HepG2 (cell line): ENCODE measurements around the gene RANBP17. TPM values are rescaled to one million over a fixed set of nuclear protein-coding genes. Genes with fewer than 3 reads are reported as not detected.

ENCODE experiments used
- ATAC-seq: fragments of 200-7000 bp; cut with Tn5 transposase; 3 replicates; pipeline ENCODE4 v1.9.1; 2020; ENCODE audit warnings: mild to moderate bottlenecking, moderate library complexity
- BruUV-seq: library from RNA; stranded (reverse); fragments of 400-500 nt; replicated peaks from 2 replicates; lab custom pipeline; 2021; lab: Mats Ljungman, UMichigan
- CTCF ChIA-PET: fragments of 300-600 bp; formaldehyde crosslinking; extraction: SDS; loops from one replicate; lab custom pipeline; 2021; ENCODE audit warnings: low total read pairs, inconsistent platforms, low intra/inter-chr PET ratio; lab: Yijun Ruan, JAX
- POLR2A ChIA-PET: fragments of 350-600 bp; sonication (Branson Sonifier 250); formaldehyde crosslinking; loops from one replicate; lab custom pipeline; 2020; ENCODE audit warnings: antibody characterized with exemption, inconsistent platforms; lab: Yijun Ruan, JAX
- DNase-seq: peaks from one replicate; pipeline ENCODE4 v3.0.0-alpha.2; 2015; ENCODE audit warnings: low spot score
- FAIRE-seq: peaks from 3 replicates; lab custom pipeline; 2011; peaks lifted over from hg19 to GRCh38; lab: Jason Lieb, UNC
- H2AFZ ChIP-seq: one replicate; pipeline ENCODE4 v1.6.1; 2011; ENCODE audit warnings: low read length, inconsistent platforms
- H3K27ac ChIP-seq: fragments of 300-600 bp; 3 replicates; pipeline ENCODE4 v1.8.0; 2011; ENCODE audit warnings: mixed run types, mild to moderate bottlenecking, mixed read lengths, low read length, inconsistent platforms; ENCODE audit not compliant: insufficient read depth; ENCODE audit errors: extremely low read length
- H3K27me3 ChIP-seq, 2 experiments: fragments of 200-600 bp in 1 of 2; 2 replicates in 1 of 2; 3 replicates in 1 of 2; pipeline versions ENCODE4 v1.6.0 to v1.8.0; 2011; ENCODE audit warnings: low read length in 2 of 2, mild to moderate bottlenecking in 2 of 2, moderate library complexity in 2 of 2, inconsistent platforms in 1 of 2; ENCODE audit not compliant: insufficient read depth in 2 of 2, control insufficient read depth in 1 of 2
- H3K36me3 ChIP-seq, 2 experiments: fragments of 200-600 bp in 1 of 2; replicated peaks in 1 of 2; 2 replicates in 1 of 2; 3 replicates in 1 of 2; pipeline versions ENCODE4 v1.5.1 to v1.8.0; 2011; ENCODE audit warnings: low read length in 2 of 2, inconsistent platforms in 1 of 2; ENCODE audit not compliant: insufficient read depth in 2 of 2, control insufficient read depth in 1 of 2
- H3K4me1 ChIP-seq: 2 replicates; pipeline ENCODE4 v1.5.1; 2012; ENCODE audit warnings: low read length, inconsistent platforms; ENCODE audit not compliant: insufficient read depth
- H3K4me2 ChIP-seq: 2 replicates; pipeline ENCODE4 v1.6.0; 2011; ENCODE audit warnings: low read depth, low read length, inconsistent platforms
- H3K4me3 ChIP-seq, 3 experiments: fragments of 200-600 bp in 1 of 3; sonication (generic), shearing (Covaris generic) in 1 of 3; replicated peaks in 1 of 3; 2 replicates each; pipeline ENCODE4 v1.5.1; 2011 to 2016; ENCODE audit warnings: low read length in 3 of 3, inconsistent platforms in 2 of 3, low read depth in 2 of 3, mild to moderate bottlenecking in 2 of 3, control low read depth in 1 of 3, mixed read lengths in 1 of 3; ENCODE audit not compliant: insufficient read depth in 1 of 3
- H3K79me2 ChIP-seq: one replicate; pipeline ENCODE4 v1.6.1; 2011; ENCODE audit warnings: low read length, inconsistent platforms; ENCODE audit not compliant: insufficient read depth
- H3K9ac ChIP-seq: 2 replicates; pipeline ENCODE4 v1.6.0; 2011; ENCODE audit warnings: mild to moderate bottlenecking, low read depth, low read length, inconsistent platforms; ENCODE audit not compliant: insufficient read depth
- H3K9me3 ChIP-seq: 2 replicates; pipeline ENCODE4 v1.5.1; 2012; ENCODE audit warnings: mild to moderate bottlenecking, low read length
- H4K20me1 ChIP-seq: 2 replicates; pipeline ENCODE4 v1.6.0; 2011; ENCODE audit warnings: inconsistent platforms, mild to moderate bottlenecking, low read length, moderate library complexity; ENCODE audit not compliant: insufficient read depth
- CAMTA2 ChIP-seq: sonication (generic); formaldehyde crosslinking; IDR thresholded peaks from 2 replicates; pipeline ENCODE4 v1.4.0; 2020; ENCODE audit warnings: mild to moderate bottlenecking, missing genetic modification reagents, borderline replicate concordance
- IKZF4 ChIP-seq: sonication (generic); formaldehyde crosslinking; IDR thresholded peaks from 2 replicates; pipeline ENCODE4 v1.5.1; 2020; ENCODE audit warnings: borderline replicate concordance, mild to moderate bottlenecking, low read depth, missing genetic modification reagents; ENCODE audit errors: not compliant biosample characterization
- PHF8 ChIP-seq: sonication (generic); formaldehyde crosslinking; IDR thresholded peaks from 2 replicates; pipeline ENCODE4 v1.5.0; 2020; ENCODE audit warnings: missing genetic modification reagents
- RNF2 ChIP-seq: fragments of 450-650 bp; conservative IDR thresholded peaks from 2 replicates; pipeline ENCODE4 v1.6.1; 2016; ENCODE audit warnings: low read depth
- ZNF260 ChIP-seq: sonication (generic); formaldehyde crosslinking; IDR thresholded peaks from 2 replicates; pipeline ENCODE4 v1.4.0; 2020; ENCODE audit warnings: missing genetic modification reagents, low read depth, mild to moderate bottlenecking, borderline replicate concordance
- ZNF326 ChIP-seq: sonication (generic); formaldehyde crosslinking; IDR thresholded peaks from 2 replicates; pipeline ENCODE4 v1.4.0; 2020; ENCODE audit warnings: missing genetic modification reagents, borderline replicate concordance
- ZNF33A ChIP-seq: sonication (generic); formaldehyde crosslinking; IDR thresholded peaks from 2 replicates; pipeline ENCODE4 v1.5.1; 2020; ENCODE audit warnings: missing genetic modification reagents, mild to moderate bottlenecking, moderate library complexity, borderline replicate concordance
- ZNF782 ChIP-seq: sonication (generic); formaldehyde crosslinking; IDR thresholded peaks from 2 replicates; pipeline ENCODE4 v1.4.0; 2020; ENCODE audit warnings: missing genetic modification reagents, mild to moderate bottlenecking, borderline replicate concordance
- ZSCAN12 ChIP-seq: sonication (generic); formaldehyde crosslinking; IDR thresholded peaks from 2 replicates; pipeline ENCODE4 v1.9.0; 2021; ENCODE audit warnings: mild to moderate bottlenecking, missing genetic modification reagents
- ZZZ3 ChIP-seq: sonication (generic); formaldehyde crosslinking; IDR thresholded peaks from 2 replicates; pipeline ENCODE4 v1.4.0; 2020; ENCODE audit warnings: missing genetic modification reagents, mild to moderate bottlenecking, borderline replicate concordance
- WGBS: methylation state at CpG from one replicate; pipeline ENCODE4 v1.1.6; 2017; ENCODE audit warnings: low lambda C conversion rate; 5-methylcytosine and 5-hydroxymethylcytosine counted together
- in situ Hi-C: cut with HindIII; loops from 2 replicates; pipeline ENCODE4 v1.10.0; 2017; ENCODE audit warnings: low pct_unique_long_range_greater_than_20kb; ENCODE audit not compliant: extremely low pct_ligation_motif_present
- intact Hi-C: fragments of 100-400 bp; cut with micrococcal nuclease; formaldehyde crosslinking; loops from one replicate; pipeline ENCODE4 v1.10.0; 2022; ENCODE audit not compliant: unreplicated experiment
- polyA plus RNA-seq, 8 experiments: library from polyadenylated mRNA; depleted of rRNA in 3 of 8; stranded (reverse) in 7 of 8; unstranded in 1 of 8; fragments of >200 nt; fragmentation: Illumina TruSeq in 4 of 8; extraction: Trizol in 4 of 8; gene quantifications; 2 replicates each; pipeline versions ENCODE4 v1.2.1 to v1.2.3, GENCODE V29; 2011 to 2016; ENCODE audit warnings: low read depth in 4 of 8, missing spikeins in 1 of 8, mixed read lengths in 1 of 8; ENCODE audit not compliant: insufficient read depth in 1 of 8
- total RNA-seq, 5 experiments: library from RNA; depleted of rRNA; stranded (reverse); fragments of >200 nt; fragmentation: Illumina TruSeq; extraction: Trizol; gene quantifications; 2 replicates each; pipeline ENCODE4 v1.2.3, GENCODE V29; 2016; ENCODE audit warnings: low read depth in 1 of 5
- TF ChIP-seq, protein P1 (sequence below): sonication (generic); formaldehyde crosslinking; IDR thresholded peaks from 2 replicates; pipeline ENCODE4 v1.9.0; 2021; ENCODE audit warnings: missing genetic modification reagents, borderline replicate concordance
- TF ChIP-seq, protein P2 (sequence below): sonication (generic); formaldehyde crosslinking; IDR thresholded peaks from 2 replicates; pipeline ENCODE4 v1.5.0; 2020; ENCODE audit warnings: missing genetic modification reagents, mild to moderate bottlenecking, borderline replicate concordance
- TF ChIP-seq, protein P3 (sequence below): sonication (generic); formaldehyde crosslinking; IDR thresholded peaks from 2 replicates; pipeline ENCODE4 v1.8.0; 2023; ENCODE audit warnings: mild to moderate bottlenecking, missing genetic modification reagents
- TF ChIP-seq, protein P4 (sequence below): sonication (generic); formaldehyde crosslinking; IDR thresholded peaks from 2 replicates; pipeline ENCODE4 v1.4.0; 2020; ENCODE audit warnings: mild to moderate bottlenecking, missing genetic modification reagents
- TF ChIP-seq, protein P5 (sequence below): sonication (generic); formaldehyde crosslinking; IDR thresholded peaks from 2 replicates; pipeline ENCODE4 v1.8.1; 2023; ENCODE audit warnings: mild to moderate bottlenecking, missing genetic modification reagents, borderline replicate concordance
- TF ChIP-seq, protein P6 (sequence below): IDR thresholded peaks from 2 replicates; pipeline ENCODE4 v1.6.1; 2016; ENCODE audit warnings: missing compliant biosample characterization, missing genetic modification reagents, borderline replicate concordance
- TF ChIP-seq, protein P7 (sequence below): sonication (generic); formaldehyde crosslinking; IDR thresholded peaks from 2 replicates; pipeline ENCODE4 v1.4.0; 2020; ENCODE audit warnings: mild to moderate bottlenecking, low read depth, missing genetic modification reagents
- TF ChIP-seq, protein P8 (sequence below): IDR thresholded peaks from 2 replicates; pipeline ENCODE4 v1.6.1; 2016; ENCODE audit warnings: missing compliant biosample characterization, missing genetic modification reagents, borderline replicate concordance

The RANBP17 gene
- total and polyA plus RNA-seq, 2 of the 13 experiments (the other 11 are each of a cell fraction or from before 2014, with no cell fraction given): not detected

DNA sequence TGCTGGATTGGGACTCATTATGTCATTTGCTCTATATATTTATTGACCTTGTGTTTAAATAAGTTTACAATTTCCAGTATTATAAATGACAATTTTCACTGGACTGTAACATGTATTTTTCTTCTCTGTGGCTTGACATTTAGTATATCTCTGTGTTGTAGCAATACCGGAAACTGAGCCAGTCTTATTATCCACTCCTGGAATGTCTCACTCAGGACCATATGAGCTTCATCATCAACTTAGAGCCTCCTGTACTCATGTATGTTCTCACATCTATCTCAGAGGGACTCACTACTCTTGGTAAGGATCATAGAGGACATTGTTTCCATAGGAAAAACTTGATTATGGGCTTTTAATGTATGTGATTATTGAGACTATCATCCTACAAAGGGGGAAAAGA lies 380.7 kb downstream of the RANBP17 start:
- Histone ChIP-seq H3K36me3 (no peaks in the 10 kb centered on the region), H4K20me1 (no peaks in the 10 kb centered on the region), H3K4me3 (no peak overlapping the region), H3K4me1 (no peaks in the 10 kb centered on the region), H3K27ac (no peak overlapping the region), H3K79me2 (no peaks in the 10 kb centered on the region), H3K9me3 (no peaks in the 10 kb centered on the region), H3K9ac (no peak overlapping the region), H3K27me3 (no peaks in the 10 kb centered on the region), H2AFZ (no peak overlapping the region), H3K4me2 (no peak overlapping the region)
- CTCF ChIA-PET: no interaction called here
- no TSS peak for BruUV-seq
- POLR2A ChIA-PET: no interaction called here
- intact Hi-C loops: no loop called here
- DNase-seq: no peak
- WGBS: 45% methylated on average over 1 of the region's 1 CpG
- in situ Hi-C loops: no loop called here
- no peak for FAIRE-seq
- ATAC-seq: no peak
- TF ChIP-seq, protein P1, sequence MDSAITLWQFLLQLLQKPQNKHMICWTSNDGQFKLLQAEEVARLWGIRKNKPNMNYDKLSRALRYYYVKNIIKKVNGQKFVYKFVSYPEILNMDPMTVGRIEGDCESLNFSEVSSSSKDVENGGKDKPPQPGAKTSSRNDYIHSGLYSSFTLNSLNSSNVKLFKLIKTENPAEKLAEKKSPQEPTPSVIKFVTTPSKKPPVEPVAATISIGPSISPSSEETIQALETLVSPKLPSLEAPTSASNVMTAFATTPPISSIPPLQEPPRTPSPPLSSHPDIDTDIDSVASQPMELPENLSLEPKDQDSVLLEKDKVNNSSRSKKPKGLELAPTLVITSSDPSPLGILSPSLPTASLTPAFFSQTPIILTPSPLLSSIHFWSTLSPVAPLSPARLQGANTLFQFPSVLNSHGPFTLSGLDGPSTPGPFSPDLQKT (CRISPR knock-in tag): no peak
- no peak for TF ChIP-seq PHF8 (CRISPR knock-in tag)
- TF ChIP-seq ZNF782: no peak
- TF ChIP-seq ZNF260: no peak
- no peak for TF ChIP-seq RNF2
- TF ChIP-seq ZNF33A: no peak
- TF ChIP-seq, protein P2, sequence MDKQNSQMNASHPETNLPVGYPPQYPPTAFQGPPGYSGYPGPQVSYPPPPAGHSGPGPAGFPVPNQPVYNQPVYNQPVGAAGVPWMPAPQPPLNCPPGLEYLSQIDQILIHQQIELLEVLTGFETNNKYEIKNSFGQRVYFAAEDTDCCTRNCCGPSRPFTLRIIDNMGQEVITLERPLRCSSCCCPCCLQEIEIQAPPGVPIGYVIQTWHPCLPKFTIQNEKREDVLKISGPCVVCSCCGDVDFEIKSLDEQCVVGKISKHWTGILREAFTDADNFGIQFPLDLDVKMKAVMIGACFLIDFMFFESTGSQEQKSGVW: no peak
- TF ChIP-seq, protein P3, sequence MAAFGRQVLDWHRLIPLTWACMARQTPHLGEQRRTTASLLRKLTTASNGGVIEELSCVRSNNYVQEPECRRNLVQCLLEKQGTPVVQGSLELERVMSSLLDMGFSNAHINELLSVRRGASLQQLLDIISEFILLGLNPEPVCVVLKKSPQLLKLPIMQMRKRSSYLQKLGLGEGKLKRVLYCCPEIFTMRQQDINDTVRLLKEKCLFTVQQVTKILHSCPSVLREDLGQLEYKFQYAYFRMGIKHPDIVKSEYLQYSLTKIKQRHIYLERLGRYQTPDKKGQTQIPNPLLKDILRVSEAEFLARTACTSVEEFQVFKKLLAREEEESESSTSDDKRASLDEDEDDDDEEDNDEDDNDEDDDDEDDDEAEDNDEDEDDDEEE (CRISPR knock-in tag): no peak
- TF ChIP-seq ZSCAN12 (CRISPR knock-in tag): no peak
- TF ChIP-seq, protein P4, sequence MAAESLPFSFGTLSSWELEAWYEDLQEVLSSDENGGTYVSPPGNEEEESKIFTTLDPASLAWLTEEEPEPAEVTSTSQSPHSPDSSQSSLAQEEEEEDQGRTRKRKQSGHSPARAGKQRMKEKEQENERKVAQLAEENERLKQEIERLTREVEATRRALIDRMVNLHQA (CRISPR knock-in tag): no peak
- no peak for TF ChIP-seq ZNF326 (CRISPR knock-in tag)
- TF ChIP-seq IKZF4 (CRISPR knock-in tag): no peak
- TF ChIP-seq, protein P5, sequence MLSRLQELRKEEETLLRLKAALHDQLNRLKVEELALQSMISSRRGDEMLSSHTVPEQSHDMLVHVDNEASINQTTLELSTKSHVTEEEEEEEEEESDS (CRISPR knock-in tag): no peak
- no peak for TF ChIP-seq ZZZ3 (CRISPR knock-in tag)
- TF ChIP-seq, protein P6, sequence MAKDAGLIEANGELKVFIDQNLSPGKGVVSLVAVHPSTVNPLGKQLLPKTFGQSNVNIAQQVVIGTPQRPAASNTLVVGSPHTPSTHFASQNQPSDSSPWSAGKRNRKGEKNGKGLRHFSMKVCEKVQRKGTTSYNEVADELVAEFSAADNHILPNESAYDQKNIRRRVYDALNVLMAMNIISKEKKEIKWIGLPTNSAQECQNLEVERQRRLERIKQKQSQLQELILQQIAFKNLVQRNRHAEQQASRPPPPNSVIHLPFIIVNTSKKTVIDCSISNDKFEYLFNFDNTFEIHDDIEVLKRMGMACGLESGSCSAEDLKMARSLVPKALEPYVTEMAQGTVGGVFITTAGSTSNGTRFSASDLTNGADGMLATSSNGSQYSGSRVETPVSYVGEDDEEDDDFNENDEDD (CRISPR knock-in tag): no peak
- TF ChIP-seq, protein P7, sequence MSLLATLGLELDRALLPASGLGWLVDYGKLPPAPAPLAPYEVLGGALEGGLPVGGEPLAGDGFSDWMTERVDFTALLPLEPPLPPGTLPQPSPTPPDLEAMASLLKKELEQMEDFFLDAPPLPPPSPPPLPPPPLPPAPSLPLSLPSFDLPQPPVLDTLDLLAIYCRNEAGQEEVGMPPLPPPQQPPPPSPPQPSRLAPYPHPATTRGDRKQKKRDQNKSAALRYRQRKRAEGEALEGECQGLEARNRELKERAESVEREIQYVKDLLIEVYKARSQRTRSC (CRISPR knock-in tag): no peak
- TF ChIP-seq CAMTA2: no peak
- TF ChIP-seq, protein P8, sequence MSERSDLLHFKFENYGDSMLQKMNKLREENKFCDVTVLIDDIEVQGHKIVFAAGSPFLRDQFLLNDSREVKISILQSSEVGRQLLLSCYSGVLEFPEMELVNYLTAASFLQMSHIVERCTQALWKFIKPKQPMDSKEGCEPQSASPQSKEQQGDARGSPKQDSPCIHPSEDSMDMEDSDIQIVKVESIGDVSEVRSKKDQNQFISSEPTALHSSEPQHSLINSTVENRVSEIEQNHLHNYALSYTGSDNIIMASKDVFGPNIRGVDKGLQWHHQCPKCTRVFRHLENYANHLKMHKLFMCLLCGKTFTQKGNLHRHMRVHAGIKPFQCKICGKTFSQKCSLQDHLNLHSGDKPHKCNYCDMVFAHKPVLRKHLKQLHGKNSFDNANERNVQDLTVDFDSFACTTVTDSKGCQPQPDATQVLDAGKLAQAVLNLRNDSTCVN (CRISPR knock-in tag): no peak
